Right lung (tissue), 5 donors: ENCODE results near the gene SLC22A12. TPM values are rescaled to one million over a fixed set of nuclear protein-coding genes. Genes with fewer than 3 reads are reported as not detected.
A peak's percentile ranks its signal among the peaks of the same experiment; 100 is the strongest.

ENCODE experiments used
- DNase-seq, 2 donors: peaks; one replicate each; pipeline ENCODE4 v3.0.0-alpha.2; 2013
- polyA plus RNA-seq, 5 donors: library from polyadenylated mRNA; unstranded; fragments of 120-200 nt; gene quantifications; one replicate each; pipeline versions ENCODE4 v1.2.1 to v1.2.3, GENCODE V29; 2013; ENCODE audit warnings: inconsistent platforms in 1 of 5, low replicate concordance in 1 of 5; ENCODE audit not compliant: insufficient read length in 5 of 5, insufficient read depth in 1 of 5

SLC22A12 gene
- polyA plus RNA-seq, 5 donors, result not detected

- DNase-seq, result no peak
Observed at GRCh38 chr11:64604458-64605243, 13.6 kb downstream of the SLC22A12 start.

- no peak for DNase-seq
Observed at GRCh38 chr11:64605244-64605560, 14.2 kb downstream of the SLC22A12 start.

GRCh38 chr11:64605656-64606585, 14.9 kb downstream of the SLC22A12 start:
- DNase-seq, result no peak

GRCh38 chr11:64606796-64607380, 15.9 kb downstream of the SLC22A12 start:
- DNase-seq, result no peak

GRCh38 chr11:64607381-64607985, 16.5 kb downstream of the SLC22A12 start:
- DNase-seq, result no peak

GRCh38 chr11:64608046-64608445, 17.0 kb downstream of the SLC22A12 start:
- peak; percentile 18 to 33 for DNase-seq

GRCh38 chr11:64608636-64609035, 17.6 kb downstream of the SLC22A12 start:
- no peak for DNase-seq

GRCh38 chr11:64609436-64610047, 18.5 kb downstream of the SLC22A12 start:
- DNase-seq, result no peak

GRCh38 chr11:64610596-64610995, 19.6 kb downstream of the SLC22A12 start:
- DNase-seq, result no peak

- DNase-seq, result no peak
Observed at GRCh38 chr11:64611176-64611575, 20.2 kb downstream of the SLC22A12 start.

- DNase-seq, result no peak
Observed at GRCh38 chr11:64611869-64612646, 21.0 kb downstream of the SLC22A12 start.

GRCh38 chr11:64613648-64614047, 22.6 kb downstream of the SLC22A12 start:
- DNase-seq, result no peak

- no peak for DNase-seq
Observed at GRCh38 chr11:64614917-64615316, 23.9 kb downstream of the SLC22A12 start.

GRCh38 chr11:64616817-64617216, 25.8 kb downstream of the SLC22A12 start:
- DNase-seq, result no peak

GRCh38 chr11:64619196-64619595, 28.2 kb downstream of the SLC22A12 start:
- DNase-seq, result no peak

- DNase-seq, result peak; percentile 68 to 77
Observed at GRCh38 chr11:64619811-64620380, 28.9 kb downstream of the SLC22A12 start.

- peak; percentile 83 to 90 for DNase-seq
Observed at GRCh38 chr11:64620381-64620971, 29.5 kb downstream of the SLC22A12 start.

GRCh38 chr11:64621283-64622019, 30.4 kb downstream of the SLC22A12 start:
- no peak for DNase-seq

- DNase-seq, result no peak
Observed at GRCh38 chr11:64622681-64623080, 31.7 kb downstream of the SLC22A12 start.
